NB4 (cell line): ENCODE results near the gene EPM2AIP1.

Source experiments
- MYC ChIP-seq: IDR thresholded peaks from 2 replicates; pipeline ENCODE4 v1.6.1; 2011; ENCODE audit warnings: low read depth, low read length
- POLR2A ChIP-seq: IDR thresholded peaks from 2 replicates; pipeline ENCODE4 v1.6.1; 2011; ENCODE audit warnings: mild to moderate bottlenecking; ENCODE audit not compliant: insufficient read length; ENCODE audit errors: extremely low read depth
- TF ChIP-seq, protein P1 (sequence below): IDR thresholded peaks from 2 replicates; pipeline ENCODE4 v1.6.1; 2011; ENCODE audit warnings: low read depth, low read length
- TF ChIP-seq, protein P2 (sequence below): IDR thresholded peaks from one replicate; pipeline ENCODE4 v1.5.1; 2012; ENCODE audit warnings: low read depth, low read length

GRCh38 chr3:36969085-36969484 lies 23.8 kb downstream of the EPM2AIP1 start:
- TF ChIP-seq, protein P1, sequence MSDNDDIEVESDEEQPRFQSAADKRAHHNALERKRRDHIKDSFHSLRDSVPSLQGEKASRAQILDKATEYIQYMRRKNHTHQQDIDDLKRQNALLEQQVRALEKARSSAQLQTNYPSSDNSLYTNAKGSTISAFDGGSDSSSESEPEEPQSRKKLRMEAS = no peak
- TF ChIP-seq, protein P2, sequence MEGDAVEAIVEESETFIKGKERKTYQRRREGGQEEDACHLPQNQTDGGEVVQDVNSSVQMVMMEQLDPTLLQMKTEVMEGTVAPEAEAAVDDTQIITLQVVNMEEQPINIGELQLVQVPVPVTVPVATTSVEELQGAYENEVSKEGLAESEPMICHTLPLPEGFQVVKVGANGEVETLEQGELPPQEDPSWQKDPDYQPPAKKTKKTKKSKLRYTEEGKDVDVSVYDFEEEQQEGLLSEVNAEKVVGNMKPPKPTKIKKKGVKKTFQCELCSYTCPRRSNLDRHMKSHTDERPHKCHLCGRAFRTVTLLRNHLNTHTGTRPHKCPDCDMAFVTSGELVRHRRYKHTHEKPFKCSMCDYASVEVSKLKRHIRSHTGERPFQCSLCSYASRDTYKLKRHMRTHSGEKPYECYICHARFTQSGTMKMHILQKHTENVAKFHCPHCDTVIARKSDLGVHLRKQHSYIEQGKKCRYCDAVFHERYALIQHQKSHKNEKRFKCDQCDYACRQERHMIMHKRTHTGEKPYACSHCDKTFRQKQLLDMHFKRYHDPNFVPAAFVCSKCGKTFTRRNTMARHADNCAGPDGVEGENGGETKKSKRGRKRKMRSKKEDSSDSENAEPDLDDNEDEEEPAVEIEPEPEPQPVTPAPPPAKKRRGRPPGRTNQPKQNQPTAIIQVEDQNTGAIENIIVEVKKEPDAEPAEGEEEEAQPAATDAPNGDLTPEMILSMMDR = no peak
- no peak for TF ChIP-seq POLR2A
- no peak for TF ChIP-seq MYC
